GM23338 (cell line): Measurements from ENCODE around the gene PTPRN2. TPM values are rescaled to one million over a fixed set of nuclear protein-coding genes. Genes with fewer than 3 reads are reported as not detected.
"Not testable (repeated sequence)": the region's sequence is repeated elsewhere in the genome, so short reads cannot be mapped to it uniquely, and the experiment has no call there.

Source experiments
- ATAC-seq: fragments of 200-7000 bp; cut with Tn5 transposase; 3 replicates; pipeline ENCODE4 v1.9.1; 2020
- DNase-seq: peaks from one replicate; pipeline ENCODE4 v3.0.0-alpha.2; 2015; ENCODE audit warnings: low spot score
- H2AFZ ChIP-seq: fragments of 200-600 bp; sonication (generic); 2 replicates; pipeline ENCODE4 v1.8.0; 2016; ENCODE audit warnings: antibody characterized with exemption, mild to moderate bottlenecking, moderate library complexity
- H3F3A ChIP-seq: fragments of 200-600 bp; sonication (generic); replicated peaks from 2 replicates; pipeline ENCODE4 v1.8.0; 2017; ENCODE audit warnings: antibody characterized with exemption, mixed run types, low read depth
- H3K27ac ChIP-seq: fragments of 200-600 bp; sonication (generic); 2 replicates; pipeline ENCODE4 v1.6.1; 2016; ENCODE audit warnings: low read depth
- H3K27me3 ChIP-seq: fragments of 200-600 bp; sonication (generic); 2 replicates; pipeline ENCODE4 v1.8.0; 2016; ENCODE audit warnings: mild to moderate bottlenecking, mixed run types, moderate library complexity; ENCODE audit not compliant: insufficient read depth
- H3K36me3 ChIP-seq: fragments of 200-600 bp; sonication (generic); 2 replicates; pipeline ENCODE4 v1.8.0; 2016; ENCODE audit warnings: mild to moderate bottlenecking; ENCODE audit not compliant: insufficient read depth
- H3K4me1 ChIP-seq: fragments of 200-600 bp; sonication (generic); 2 replicates; pipeline ENCODE4 v1.8.0; 2016; ENCODE audit warnings: mild to moderate bottlenecking, moderate library complexity; ENCODE audit not compliant: insufficient read depth
- H3K4me2 ChIP-seq: fragments of 200-600 bp; sonication (generic); 2 replicates; pipeline ENCODE4 v1.7.1; 2017; ENCODE audit warnings: mixed run types
- H3K4me3 ChIP-seq: fragments of 200-600 bp; sonication (generic); 2 replicates; pipeline ENCODE4 v1.6.1; 2016; ENCODE audit warnings: mixed run types
- H3K79me2 ChIP-seq: fragments of 200-600 bp; sonication (generic); replicated peaks from 2 replicates; pipeline ENCODE4 v1.8.0; 2017; ENCODE audit warnings: mild to moderate bottlenecking; ENCODE audit not compliant: insufficient read depth
- H3K9me2 ChIP-seq: fragments of 200-600 bp; sonication (generic); 2 replicates; pipeline ENCODE4 v1.8.0; 2017; ENCODE audit not compliant: insufficient read depth
- H4K20me1 ChIP-seq: fragments of 200-600 bp; sonication (generic); replicated peaks from 2 replicates; pipeline ENCODE4 v1.8.0; 2017; ENCODE audit warnings: mild to moderate bottlenecking; ENCODE audit not compliant: insufficient read depth
- H3K27ac Mint-ChIP-seq: 2 replicates; pipeline ENCODE4 v1.8.0; 2020; ENCODE audit warnings: inconsistent platforms, mild to moderate bottlenecking, moderate library complexity, mixed read lengths
- H3K27me3 Mint-ChIP-seq: 3 replicates; pipeline ENCODE4 v1.8.0; 2022; ENCODE audit warnings: low read depth, mild to moderate bottlenecking, moderate library complexity, mixed read lengths, inconsistent platforms; ENCODE audit not compliant: insufficient read depth, poor library complexity
- H3K36me3 Mint-ChIP-seq: 3 replicates; pipeline ENCODE4 v1.8.0; 2021; ENCODE audit warnings: low read depth, mild to moderate bottlenecking, inconsistent platforms, moderate library complexity, mixed read lengths
- H3K4me1 Mint-ChIP-seq: 3 replicates; pipeline ENCODE4 v1.8.0; 2020; ENCODE audit warnings: mild to moderate bottlenecking, inconsistent platforms, mixed read lengths
- H3K4me3 Mint-ChIP-seq: 3 replicates; pipeline ENCODE4 v1.8.0; 2021; ENCODE audit warnings: moderate library complexity, mild to moderate bottlenecking, inconsistent platforms, mixed read lengths
- H3K9me3 Mint-ChIP-seq: 3 replicates; pipeline ENCODE4 v1.8.0; 2020; ENCODE audit warnings: moderate library complexity, mild to moderate bottlenecking, inconsistent platforms, mixed read lengths
- CREB1 ChIP-seq: fragments of 250-450 bp; sonication (Bioruptor Pico); IDR thresholded peaks from 2 replicates; pipeline ENCODE4 v1.5.0; 2020; ENCODE audit warnings: low read depth, mild to moderate bottlenecking, moderate library complexity
- ETS1 ChIP-seq: IDR thresholded peaks from 2 replicates; pipeline ENCODE4 v1.6.1; 2016; ENCODE audit warnings: antibody characterized with exemption
- EZH2phosphoT487 ChIP-seq: fragments of 200-600 bp; sonication (generic); IDR thresholded peaks from one replicate; pipeline ENCODE4 v1.8.1; 2018; ENCODE audit warnings: antibody characterized with exemption; ENCODE audit not compliant: unreplicated experiment
- JUNB ChIP-seq: IDR thresholded peaks from one replicate; pipeline ENCODE4 v1.6.1; 2016; ENCODE audit warnings: antibody characterized with exemption; ENCODE audit not compliant: unreplicated experiment
- NANOG ChIP-seq: IDR thresholded peaks from 2 replicates; pipeline ENCODE4 v1.6.1; 2016; ENCODE audit warnings: antibody characterized with exemption, borderline replicate concordance
- ZNF331 ChIP-seq: fragments of 250-450 bp; sonication (Bioruptor Pico); IDR thresholded peaks from 2 replicates; pipeline ENCODE4 v1.5.0; 2020; ENCODE audit warnings: low read depth, mild to moderate bottlenecking, moderate library complexity
- ZNF462 ChIP-seq: fragments of 250-450 bp; sonication (Bioruptor Pico); IDR thresholded peaks from 2 replicates; pipeline ENCODE4 v1.5.0; 2020; ENCODE audit warnings: mild to moderate bottlenecking, moderate library complexity
- polyA plus RNA-seq: library from polyadenylated mRNA; unstranded; fragments of >200 nt; fragmentation: Nextera tagmentation; extraction: Ambion mirVana; gene quantifications from 2 replicates; pipeline ENCODE4 v1.2.1, GENCODE V29; 2016
- total RNA-seq: library from RNA; depleted of rRNA; stranded (reverse); fragments of >200 nt; shearing (Covaris generic); gene quantifications from 2 replicates; pipeline ENCODE4 v1.2.3, GENCODE V29; 2014

PTPRN2 gene
- total and polyA plus RNA-seq, 2 experiments from 2014 or later = 0.87 to 4.0 TPM

GRCh38 chr7:158508802-158509385, 78.7 kb downstream of the PTPRN2 start:
- ATAC-seq (no peak), DNase-seq (no peak)
- no peak overlapping the region for H2AFZ ChIP-seq
- no peak for TF ChIP-seq ETS1
- no peak for TF ChIP-seq JUNB
- TF ChIP-seq EZH2phosphoT487 = no peak
- no peak for TF ChIP-seq ZNF462 (CRISPR knock-in tag)
- TF ChIP-seq CREB1 (CRISPR knock-in tag) = no peak
- TF ChIP-seq ZNF331 = no peak
- no peak for TF ChIP-seq NANOG
- H3K36me3 ChIP-seq = no peaks in the 10 kb centered on the region; the same call in 1 of the 2 replicates
- no peak overlapping the region for H3K27ac ChIP-seq
- H3K4me1 ChIP-seq = no peaks in the 10 kb centered on the region
- H3K27me3 Mint-ChIP-seq = no peaks in the 10 kb centered on the region
- no peak overlapping the region for H3K4me2 ChIP-seq
- no peaks in the 10 kb centered on the region for H3F3A ChIP-seq
- H4K20me1 ChIP-seq = no peaks in the 10 kb centered on the region
- no peaks in the 10 kb centered on the region for H3K27me3 ChIP-seq
- no peak overlapping the region for H3K4me3 ChIP-seq
- no peaks in the 10 kb centered on the region for H3K9me2 ChIP-seq
- no peak overlapping the region for H3K27ac Mint-ChIP-seq
- no peak overlapping the region for H3K4me3 Mint-ChIP-seq
- H3K4me1 Mint-ChIP-seq = no peaks in the 10 kb centered on the region; the same call in 2 of the 3 replicates
- H3K36me3 Mint-ChIP-seq = peaks cover 35% of the 10 kb centered on the region
- peaks cover 94% of the 10 kb centered on the region for H3K9me3 Mint-ChIP-seq
- H3K79me2 ChIP-seq = no peaks in the 10 kb centered on the region

- not testable (repeated sequence) for H3K36me3 ChIP-seq, DNase-seq, H3K27ac Mint-ChIP-seq, H3K9me2 ChIP-seq, H3K79me2 ChIP-seq, H3F3A ChIP-seq, H3K4me1 Mint-ChIP-seq, H3K27me3 Mint-ChIP-seq, H4K20me1 ChIP-seq, ATAC-seq, H3K4me3 Mint-ChIP-seq, H3K27me3 ChIP-seq, H2AFZ ChIP-seq, H3K27ac ChIP-seq, H3K4me2 ChIP-seq, H3K4me3 ChIP-seq, H3K4me1 ChIP-seq
- Mint-ChIP-seq H3K36me3 (peaks cover 36% of the 10 kb centered on the region), H3K9me3 (peaks cover 94% of the 10 kb centered on the region)
These were observed 79.3 kb downstream of the PTPRN2 start for GRCh38 chr7:158508321-158508720.
